Left lung (tissue), 10 donors: ENCODE measurements around the gene NCK2. TPM values are rescaled to one million over a fixed set of nuclear protein-coding genes. Genes with fewer than 3 reads are reported as not detected.

Experiments used
- ATAC-seq: fragments of 200-7000 bp; cut with Tn5 transposase; one replicate; pipeline ENCODE4 v1.9.1; 2020; ENCODE audit warnings: moderate library complexity
- DNase-seq, 4 donors: peaks; one replicate each; pipeline ENCODE4 v3.0.0-alpha.2; 2013 to 2020
- H3K27ac ChIP-seq, 2 donors: fragments of 200-600 bp; sonication (generic) in 1 of 2; one replicate each; pipeline versions ENCODE4 v1.5.0 to v1.8.0; 2020 to 2021
- H3K27me3 ChIP-seq, 2 donors: fragments of 200-600 bp; sonication (generic) in 1 of 2; one replicate each; pipeline versions ENCODE4 v1.5.0 to v1.8.0; 2020 to 2021
- H3K36me3 ChIP-seq, 2 donors: fragments of 200-600 bp; sonication (generic) in 1 of 2; one replicate each; pipeline versions ENCODE4 v1.5.0 to v1.8.0; 2020 to 2021
- H3K4me1 ChIP-seq, 2 donors: fragments of 200-600 bp; one replicate each; pipeline ENCODE4 v1.8.0; 2021
- H3K4me3 ChIP-seq, 2 donors: fragments of 200-600 bp; sonication (generic) in 1 of 2; one replicate each; pipeline versions ENCODE4 v1.5.0 to v1.8.0; 2020 to 2021; ENCODE audit warnings: mild to moderate bottlenecking in 1 of 2
- H3K9me3 ChIP-seq, 2 donors: fragments of 200-600 bp; sonication (generic) in 1 of 2; one replicate each; pipeline versions ENCODE4 v1.5.0 to v1.8.0; 2020 to 2021
- CTCF ChIP-seq, 2 donors: fragments of 200-600 bp; sonication (generic) in 1 of 2; IDR thresholded peaks; one replicate each; pipeline versions ENCODE4 v1.5.0 to v1.8.0; 2021; ENCODE audit warnings: antibody characterized with exemption in 2 of 2
- intact Hi-C, 2 donors: fragments of 100-400 bp; cut with DNase I; formaldehyde crosslinking; loops; one replicate each; pipeline versions ENCODE4 v1.11.2 to v1.14.2; 2022
- polyA plus RNA-seq, 6 donors: library from polyadenylated mRNA; unstranded; fragments of 120-200 nt; gene quantifications; one replicate each; pipeline ENCODE4 v1.2.1, GENCODE V29; 2013; ENCODE audit not compliant: insufficient read length in 6 of 6
- total RNA-seq, 2 donors: library from RNA; stranded (reverse); fragmentation: NEBNext Ultra II Directional; extraction: Animal tissue kit (Norgen Biotek cat#: 25700); gene quantifications; one replicate each; pipeline ENCODE4 v1.2.1, GENCODE V29; 2021
- donor health status: DM: no; HTN: yes; CAD: no.
- donor health status: DM: no; HTN: no; CAD: no.

NCK2 gene
- total and polyA plus RNA-seq, 8 donors: 37.6 to 88.5 (median 71.7) TPM

DNA sequence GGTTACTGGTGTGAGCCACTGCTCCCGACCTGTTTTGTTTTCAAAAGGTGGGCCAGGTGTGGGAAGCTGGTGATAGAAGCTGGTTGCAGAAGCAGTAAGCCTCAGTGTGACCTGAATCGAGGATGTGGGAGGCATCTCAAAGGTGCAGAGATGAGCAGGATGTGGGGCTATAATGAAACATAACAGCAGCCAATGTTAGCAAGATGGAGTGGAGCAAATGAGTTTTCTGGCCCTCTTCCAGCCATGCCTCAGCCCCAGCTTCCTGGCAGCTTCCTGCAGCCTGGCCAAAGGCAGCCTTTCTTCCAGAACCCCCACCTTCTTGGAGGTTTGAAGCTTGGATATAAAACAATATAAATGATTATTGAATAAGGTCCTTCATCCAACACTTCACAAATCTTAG, 184.8 kb downstream of the NCK2 start:
- ATAC-seq (no peak), DNase-seq (peak in 1 of 4 donors; percentile 36)
- no peaks in the 10 kb centered on the region for H3K4me1 ChIP-seq
- intact Hi-C loops: no loop called here
- no peaks in the 10 kb centered on the region for H3K9me3 ChIP-seq
- no peaks in the 10 kb centered on the region for H3K27me3 ChIP-seq
- H3K36me3 ChIP-seq: no peaks in the 10 kb centered on the region
- H3K27ac ChIP-seq: no peak overlapping the region
- TF ChIP-seq CTCF (IDR thresholded peaks at IDR 0.05): no peak
- H3K4me3 ChIP-seq: no peak overlapping the region

- intact Hi-C loops: no loop called here
- H3K4me1 ChIP-seq: no peaks in the 10 kb centered on the region
- ATAC-seq: no peak
- H3K27me3 ChIP-seq: no peaks in the 10 kb centered on the region
- H3K4me3 ChIP-seq: no peak overlapping the region
- H3K9me3 ChIP-seq: no peaks in the 10 kb centered on the region
- H3K27ac ChIP-seq: no peak overlapping the region
- TF ChIP-seq CTCF (IDR thresholded peaks at IDR 0.05): no peak
- no peaks in the 10 kb centered on the region for H3K36me3 ChIP-seq
- DNase-seq: no peak
Measured at GRCh38 chr2:105932582-105932981, 187.9 kb downstream of the NCK2 start.

GRCh38 chr2:105933906-105934305, 189.2 kb downstream of the NCK2 start:
- no peaks in the 10 kb centered on the region for H3K27me3 ChIP-seq
- no peaks in the 10 kb centered on the region for H3K36me3 ChIP-seq
- H3K9me3 ChIP-seq: no peaks in the 10 kb centered on the region
- H3K4me1 ChIP-seq: no peaks in the 10 kb centered on the region
- intact Hi-C loops: no loop called here
- no peak for TF ChIP-seq CTCF (IDR thresholded peaks at IDR 0.05)
- H3K27ac ChIP-seq: no peak overlapping the region
- no peak overlapping the region for H3K4me3 ChIP-seq
- no peak for ATAC-seq
- DNase-seq: no peak

DNA sequence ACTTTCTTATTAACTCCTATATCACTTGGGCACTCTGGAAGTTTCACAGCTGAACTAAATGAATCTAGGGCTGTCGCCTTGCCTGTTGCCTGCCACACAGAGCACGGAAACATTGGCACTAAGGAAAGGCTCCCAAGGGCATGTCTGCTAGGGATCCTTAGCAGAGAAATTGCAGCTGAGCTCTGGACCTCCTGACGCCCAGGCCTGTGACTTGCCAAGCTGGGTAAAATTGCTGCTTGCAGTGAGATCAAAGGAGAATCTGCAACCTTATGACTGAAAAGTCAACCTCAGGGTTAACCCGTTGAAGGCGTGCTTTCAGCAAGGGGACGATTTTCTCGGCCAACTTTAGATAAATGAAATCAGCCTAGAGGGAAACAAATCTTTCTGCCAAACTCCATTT, 189.8 kb downstream of the NCK2 start:
- no peak overlapping the region for H3K27ac ChIP-seq
- H3K27me3 ChIP-seq: no peaks in the 10 kb centered on the region
- H3K36me3 ChIP-seq: no peaks in the 10 kb centered on the region
- intact Hi-C loops: no loop called here
- no peak for TF ChIP-seq CTCF (IDR thresholded peaks at IDR 0.05)
- DNase-seq (no peak), ATAC-seq (no peak)
- H3K4me1 ChIP-seq: no peaks in the 10 kb centered on the region
- no peak overlapping the region for H3K4me3 ChIP-seq
- peaks cover 0 to 3% of the 10 kb centered on the region in 2 donors for H3K9me3 ChIP-seq

DNA sequence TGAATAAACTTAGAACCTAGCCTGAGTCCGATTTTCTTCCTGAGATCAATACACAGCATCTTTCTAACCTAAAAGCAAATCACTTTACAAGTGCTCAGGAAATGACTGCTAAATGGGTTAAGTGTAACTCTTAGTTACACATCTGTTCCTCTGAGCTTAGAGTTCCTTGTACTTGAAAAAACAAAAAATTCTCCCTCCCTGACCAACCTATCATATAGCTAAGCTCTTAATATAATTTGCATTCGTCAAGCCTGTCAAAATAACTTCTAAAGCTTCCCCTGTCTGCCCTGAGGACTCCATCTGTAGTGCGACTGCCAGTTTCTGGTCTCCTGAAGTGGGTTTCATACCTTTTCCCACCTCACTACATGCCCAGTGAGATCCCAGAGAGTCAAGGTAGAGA, 190.4 kb downstream of the NCK2 start:
- no peak for ATAC-seq
- Histone ChIP-seq H3K4me3 (no peak overlapping the region), H3K4me1 (no peaks in the 10 kb centered on the region), H3K36me3 (no peaks in the 10 kb centered on the region), H3K27me3 (no peaks in the 10 kb centered on the region), H3K27ac (no peak overlapping the region), H3K9me3 (peaks cover 0 to 7% of the 10 kb centered on the region in 2 donors)
- DNase-seq: no peak
- intact Hi-C loops: no loop called here
- TF ChIP-seq CTCF (IDR thresholded peaks at IDR 0.05): no peak
